Nephron (organoid): ENCODE data around the gene APBA1.

Experiments
- H3K27ac Mint-ChIP-seq, 3 experiments: 2 replicates each; pipeline ENCODE4 v1.8.0; 2020; ENCODE audit warnings: mixed read lengths in 3 of 3, mild to moderate bottlenecking in 2 of 3, moderate library complexity in 1 of 3
- H3K27me3 Mint-ChIP-seq: 2 replicates; pipeline ENCODE4 v1.8.0; 2021; ENCODE audit warnings: low read depth, mild to moderate bottlenecking, moderate library complexity, mixed read lengths
- H3K36me3 Mint-ChIP-seq: 2 replicates; pipeline ENCODE4 v1.8.0; 2020; ENCODE audit warnings: low read depth, mixed read lengths
- H3K4me1 Mint-ChIP-seq: 2 replicates; pipeline ENCODE4 v1.8.0; 2020; ENCODE audit warnings: mixed read lengths
- H3K4me3 Mint-ChIP-seq, 3 experiments: 2 replicates each; pipeline ENCODE4 v1.8.0; 2020; ENCODE audit warnings: mild to moderate bottlenecking in 3 of 3, mixed read lengths in 3 of 3, moderate library complexity in 2 of 3
- H3K9me3 Mint-ChIP-seq: 2 replicates; pipeline ENCODE4 v1.8.0; 2020; ENCODE audit warnings: mixed read lengths
- CTCF ChIP-seq, 3 experiments: fragments of 200-600 bp; sonication (generic); IDR thresholded peaks; one replicate each; pipeline ENCODE4 v1.5.0; 2021; ENCODE audit warnings: antibody characterized with exemption in 3 of 3; ENCODE audit not compliant: unreplicated experiment in 3 of 3

The APBA1 gene

GRCh38 chr9:69535286-69535832 is 136.8 kb downstream of the APBA1 start:
- H3K27me3 Mint-ChIP-seq: peaks cover 26% of the 10 kb centered on the region
- H3K4me1 Mint-ChIP-seq: no peaks in the 10 kb centered on the region
- no peak overlapping the region for H3K4me3 Mint-ChIP-seq
- no peaks in the 10 kb centered on the region for H3K36me3 Mint-ChIP-seq
- no peak for TF ChIP-seq CTCF (IDR thresholded peaks at IDR 0.05; ENCODE audit: unreplicated experiment in 3 of 3)
- H3K27ac Mint-ChIP-seq: peak overlapping the region in 1 of 3 experiments; percentile 13
- H3K9me3 Mint-ChIP-seq: no peaks in the 10 kb centered on the region

- Mint-ChIP-seq H3K4me1 (no peaks in the 10 kb centered on the region), H3K9me3 (no peaks in the 10 kb centered on the region)
Observed at GRCh38 chr9:69532396-69532795, 139.8 kb downstream of the APBA1 start.

GRCh38 chr9:69527454-69527853 is 144.7 kb downstream of the APBA1 start:
- Mint-ChIP-seq H3K4me3 (no peak overlapping the region), H3K27me3 (peaks cover 7% of the 10 kb centered on the region), H3K27ac (no peak overlapping the region), H3K36me3 (no peaks in the 10 kb centered on the region), H3K4me1 (no peaks in the 10 kb centered on the region), H3K9me3 (peaks cover 20% of the 10 kb centered on the region)
- TF ChIP-seq CTCF (IDR thresholded peaks at IDR 0.05; ENCODE audit: unreplicated experiment in 3 of 3): no peak

More at GRCh38 chr9:69532396-69532795, 139.8 kb downstream of the APBA1 start:
- H3K27me3 Mint-ChIP-seq: peaks cover 20% of the 10 kb centered on the region
- no peak for TF ChIP-seq CTCF (IDR thresholded peaks at IDR 0.05; ENCODE audit: unreplicated experiment in 3 of 3)
- no peak overlapping the region for H3K4me3 Mint-ChIP-seq
- no peaks in the 10 kb centered on the region for H3K36me3 Mint-ChIP-seq
- H3K27ac Mint-ChIP-seq: no peak overlapping the region

GRCh38 chr9:69526699-69527098 is 145.5 kb downstream of the APBA1 start:
- H3K4me3 Mint-ChIP-seq: no peak overlapping the region
- H3K4me1 Mint-ChIP-seq: no peaks in the 10 kb centered on the region
- H3K9me3 Mint-ChIP-seq: peaks cover 20% of the 10 kb centered on the region
- peaks cover 5% of the 10 kb centered on the region for H3K27me3 Mint-ChIP-seq
- no peak overlapping the region for H3K27ac Mint-ChIP-seq
- H3K36me3 Mint-ChIP-seq: no peaks in the 10 kb centered on the region
- no peak for TF ChIP-seq CTCF (IDR thresholded peaks at IDR 0.05; ENCODE audit: unreplicated experiment in 3 of 3)

- Mint-ChIP-seq H3K4me3 (no peak overlapping the region), H3K36me3 (peaks cover 13% of the 10 kb centered on the region), H3K4me1 (no peaks in the 10 kb centered on the region), H3K27ac (no peak overlapping the region), H3K27me3 (no peaks in the 10 kb centered on the region), H3K9me3 (peaks cover 15% of the 10 kb centered on the region)
- no peak for TF ChIP-seq CTCF (IDR thresholded peaks at IDR 0.05; ENCODE audit: unreplicated experiment in 3 of 3)
Observed at GRCh38 chr9:69519470-69520240, 152.5 kb downstream of the APBA1 start.
